T-helper 2 cell treated with Interferon-gamma antibody and Interleukin-4, amounts not matched to agents 5 μg/mL and 100 μg/mL, for 36 hours (primary cell): Measurements from ENCODE around the gene TFAP2E.

Experiments
- DNase-seq: peaks from one replicate; pipeline ENCODE4 v3.0.0; 2021; ENCODE audit warnings: low spot score
- H3K27ac Mint-ChIP-seq: one replicate; pipeline ENCODE4 v1.8.0; 2021; ENCODE audit warnings: mild to moderate bottlenecking, mixed read lengths
- H3K27me3 Mint-ChIP-seq: one replicate; pipeline ENCODE4 v1.8.0; 2021; ENCODE audit warnings: low read depth, mixed read lengths
- H3K36me3 Mint-ChIP-seq: one replicate; pipeline ENCODE4 v1.8.0; 2021; ENCODE audit warnings: low read depth, mixed read lengths
- H3K4me1 Mint-ChIP-seq: one replicate; pipeline ENCODE4 v1.8.0; 2021; ENCODE audit warnings: low read depth, mixed read lengths
- H3K4me3 Mint-ChIP-seq: one replicate; pipeline ENCODE4 v1.8.0; 2022; ENCODE audit warnings: mild to moderate bottlenecking, moderate library complexity, mixed read lengths
- H3K9me3 Mint-ChIP-seq: one replicate; pipeline ENCODE4 v1.8.0; 2021; ENCODE audit warnings: mixed read lengths

The TFAP2E gene

DNA sequence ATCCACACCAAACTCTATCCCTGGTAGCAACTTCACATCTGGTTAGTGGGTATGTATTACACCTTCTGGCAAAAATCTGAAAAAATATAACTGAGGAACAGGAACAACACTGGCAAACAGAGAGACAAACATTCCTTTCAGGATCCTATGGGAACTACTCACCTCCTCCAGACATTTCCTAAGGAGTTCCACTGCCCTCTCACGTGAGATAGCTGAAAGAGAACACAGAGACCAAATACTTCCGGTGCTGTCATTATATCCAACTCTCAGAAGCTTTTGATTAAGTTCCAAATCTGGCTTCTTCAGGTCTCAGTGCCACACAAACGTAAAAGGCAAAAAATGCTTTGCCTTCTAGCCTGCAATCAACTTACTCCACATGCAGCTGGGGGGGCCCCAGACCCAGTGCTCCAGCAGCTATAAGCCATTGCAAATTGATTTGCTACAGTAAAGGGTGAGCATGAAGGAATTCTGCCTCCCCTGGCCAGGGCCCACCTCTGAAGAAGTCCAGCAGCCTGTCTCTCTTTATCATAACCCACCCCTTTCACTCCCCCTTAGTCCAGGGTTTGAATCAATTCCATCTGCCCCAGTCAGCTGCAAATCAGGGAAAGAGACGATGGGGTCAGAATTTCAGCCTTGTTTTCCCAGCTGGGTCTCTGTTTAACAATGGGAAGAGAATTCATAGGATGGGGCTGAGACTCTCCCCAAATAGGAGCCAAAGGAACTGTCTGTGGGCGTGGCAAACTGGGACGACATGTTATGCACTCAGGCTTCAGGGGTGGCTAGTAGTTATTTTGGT is 32.2 kb downstream of the TFAP2E start:
- Mint-ChIP-seq H3K27ac (no peak overlapping the region), H3K9me3 (no peaks in the 10 kb centered on the region), H3K4me3 (no peak overlapping the region), H3K27me3 (no peaks in the 10 kb centered on the region), H3K36me3 (peaks cover 59% of the 10 kb centered on the region), H3K4me1 (peaks cover 15% of the 10 kb centered on the region)
- DNase-seq, result no peak

DNA sequence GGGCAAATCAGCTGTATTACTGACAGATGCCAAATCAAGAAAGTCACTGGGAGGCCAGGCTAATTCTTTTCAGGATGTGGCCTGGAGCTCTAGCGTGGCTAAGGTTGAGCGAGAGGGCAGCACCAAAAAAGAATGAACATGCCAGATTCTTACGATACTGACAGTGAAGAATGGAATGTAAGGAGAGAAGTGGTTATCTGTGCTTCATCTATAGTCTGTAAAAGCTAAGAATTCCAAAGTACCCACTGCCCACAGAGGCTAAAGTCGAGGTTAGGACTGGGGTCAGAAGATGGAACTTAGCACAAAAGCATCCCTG is 32.7 kb downstream of the TFAP2E start:
- Mint-ChIP-seq H3K4me1 (peaks cover 15% of the 10 kb centered on the region), H3K4me3 (no peak overlapping the region), H3K27me3 (no peaks in the 10 kb centered on the region), H3K9me3 (no peaks in the 10 kb centered on the region), H3K36me3 (peaks cover 59% of the 10 kb centered on the region), H3K27ac (no peak overlapping the region)
- DNase-seq, result no peak

DNA sequence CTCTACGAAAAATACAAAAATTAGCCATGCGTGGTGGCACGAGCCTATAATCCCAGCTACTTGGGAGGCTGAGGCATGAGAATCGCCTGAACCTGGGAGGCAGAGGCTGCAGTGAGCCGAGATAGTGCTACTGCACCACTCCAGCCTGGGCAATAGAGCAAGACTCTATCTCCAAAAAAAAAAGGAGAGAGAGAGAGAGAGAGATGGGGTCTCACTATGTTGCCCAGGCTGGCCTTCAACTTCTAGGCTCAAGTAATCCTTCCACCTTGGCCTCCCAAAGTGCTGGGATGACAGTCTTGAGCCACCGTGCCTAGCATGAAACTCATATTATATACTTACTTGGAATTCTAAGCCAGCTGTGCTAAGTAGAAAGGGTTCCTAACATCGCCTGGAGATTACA is 38.5 kb downstream of the TFAP2E start:
- peaks cover 35% of the 10 kb centered on the region for H3K36me3 Mint-ChIP-seq
- no peak overlapping the region for H3K27ac Mint-ChIP-seq
- H3K27me3 Mint-ChIP-seq, result no peaks in the 10 kb centered on the region
- no peaks in the 10 kb centered on the region for H3K9me3 Mint-ChIP-seq
- no peak overlapping the region for H3K4me3 Mint-ChIP-seq
- H3K4me1 Mint-ChIP-seq, result peaks cover 5% of the 10 kb centered on the region
- DNase-seq, result no peak

GRCh38 chr1:35615440-35615839 is 42.3 kb downstream of the TFAP2E start:
- Mint-ChIP-seq H3K36me3 (peaks cover 25% of the 10 kb centered on the region), H3K27me3 (no peaks in the 10 kb centered on the region), H3K4me1 (peaks cover 6% of the 10 kb centered on the region), H3K27ac (no peak overlapping the region), H3K9me3 (no peaks in the 10 kb centered on the region), H3K4me3 (no peak overlapping the region)
- no peak for DNase-seq

- peaks cover 36% of the 10 kb centered on the region for H3K36me3 Mint-ChIP-seq
- no peaks in the 10 kb centered on the region for H3K27me3 Mint-ChIP-seq
- DNase-seq, result no peak
- H3K4me3 Mint-ChIP-seq, result no peak overlapping the region
- H3K4me1 Mint-ChIP-seq, result peaks cover 6% of the 10 kb centered on the region
- H3K27ac Mint-ChIP-seq, result no peak overlapping the region
- H3K9me3 Mint-ChIP-seq, result no peaks in the 10 kb centered on the region
Measured at GRCh38 chr1:35619237-35620121, 46.4 kb downstream of the TFAP2E start.

DNA sequence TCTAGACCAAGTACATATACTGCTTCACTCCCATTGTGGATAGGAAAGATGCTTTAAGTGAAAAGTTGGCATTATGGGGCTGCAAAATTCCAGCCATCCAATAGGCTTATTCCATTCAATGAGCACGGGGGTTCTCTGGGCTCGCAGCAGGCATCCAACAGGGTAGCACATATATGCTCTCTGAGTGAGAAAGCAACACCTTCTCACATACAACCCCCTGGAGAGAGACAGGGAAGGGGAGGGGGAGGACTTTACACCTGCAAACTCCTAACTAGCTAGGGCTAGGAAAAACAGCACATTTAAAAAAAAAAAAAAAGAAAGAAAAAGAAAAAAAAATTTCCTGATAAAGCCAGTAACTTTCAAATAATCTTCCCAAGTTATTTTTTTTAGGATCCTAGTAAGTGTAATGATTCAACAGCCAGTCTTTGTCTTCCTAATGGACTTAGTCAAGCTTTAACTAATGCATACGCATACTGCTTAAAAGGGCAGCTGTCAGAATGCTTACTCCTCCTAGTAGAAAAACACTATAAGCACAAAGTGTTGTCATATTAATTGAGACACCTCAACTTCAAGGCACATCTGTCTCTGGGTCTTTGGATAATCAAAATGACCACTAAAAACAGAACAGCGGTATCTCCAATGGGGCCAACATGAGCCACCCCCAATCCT is 49.5 kb downstream of the TFAP2E start:
- H3K36me3 Mint-ChIP-seq, result peaks cover 33% of the 10 kb centered on the region
- no peak overlapping the region for H3K4me3 Mint-ChIP-seq
- peaks cover 5% of the 10 kb centered on the region for H3K4me1 Mint-ChIP-seq
- no peak for DNase-seq
- no peaks in the 10 kb centered on the region for H3K27me3 Mint-ChIP-seq
- H3K27ac Mint-ChIP-seq, result no peak overlapping the region
- no peaks in the 10 kb centered on the region for H3K9me3 Mint-ChIP-seq

DNA sequence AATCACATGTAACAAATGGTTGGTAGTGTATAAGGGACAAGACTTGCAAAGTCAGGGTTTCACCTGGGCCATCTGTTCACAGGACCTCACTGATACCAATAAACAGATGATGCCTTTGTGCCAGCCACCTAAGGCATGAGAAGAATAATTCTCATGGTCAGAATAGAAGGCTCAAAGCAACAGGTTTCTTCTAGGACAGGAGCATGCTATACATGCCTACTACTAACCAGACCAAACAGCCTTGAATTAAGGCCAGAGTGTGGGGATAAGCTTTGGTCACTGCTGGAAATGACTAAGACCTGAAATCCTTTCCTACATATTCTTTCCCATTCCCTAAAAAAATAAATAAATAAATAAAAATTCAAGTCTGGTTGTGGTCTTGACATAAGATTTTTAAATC is 50.7 kb downstream of the TFAP2E start:
- H3K27me3 Mint-ChIP-seq, result no peaks in the 10 kb centered on the region
- H3K4me1 Mint-ChIP-seq, result peaks cover 4% of the 10 kb centered on the region
- no peak overlapping the region for H3K4me3 Mint-ChIP-seq
- DNase-seq, result no peak
- no peak overlapping the region for H3K27ac Mint-ChIP-seq
- no peaks in the 10 kb centered on the region for H3K9me3 Mint-ChIP-seq
- peaks cover 32% of the 10 kb centered on the region for H3K36me3 Mint-ChIP-seq

DNA sequence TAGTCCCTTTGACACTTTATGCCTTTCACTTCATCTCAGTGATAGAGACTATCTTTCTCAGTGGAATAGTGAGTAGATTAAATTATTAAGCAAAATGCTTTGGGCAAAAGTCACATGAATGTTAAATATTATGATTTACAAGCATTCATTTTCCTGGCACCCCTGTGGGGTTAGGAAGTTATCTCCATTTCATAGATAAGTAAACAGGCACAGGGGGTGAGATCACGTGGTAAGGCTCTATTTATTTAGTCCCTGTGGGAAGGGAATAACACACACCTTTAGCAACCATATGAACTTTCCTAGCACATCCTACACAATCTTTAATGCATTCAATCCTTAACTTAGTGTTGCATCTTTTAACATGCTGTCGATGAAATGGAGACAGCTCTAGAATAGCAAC is 55.9 kb downstream of the TFAP2E start:
- Mint-ChIP-seq H3K9me3 (no peaks in the 10 kb centered on the region), H3K36me3 (peaks cover 46% of the 10 kb centered on the region), H3K4me1 (peaks cover 7% of the 10 kb centered on the region), H3K27ac (no peak overlapping the region), H3K4me3 (no peak overlapping the region), H3K27me3 (no peaks in the 10 kb centered on the region)
- no peak for DNase-seq

DNA sequence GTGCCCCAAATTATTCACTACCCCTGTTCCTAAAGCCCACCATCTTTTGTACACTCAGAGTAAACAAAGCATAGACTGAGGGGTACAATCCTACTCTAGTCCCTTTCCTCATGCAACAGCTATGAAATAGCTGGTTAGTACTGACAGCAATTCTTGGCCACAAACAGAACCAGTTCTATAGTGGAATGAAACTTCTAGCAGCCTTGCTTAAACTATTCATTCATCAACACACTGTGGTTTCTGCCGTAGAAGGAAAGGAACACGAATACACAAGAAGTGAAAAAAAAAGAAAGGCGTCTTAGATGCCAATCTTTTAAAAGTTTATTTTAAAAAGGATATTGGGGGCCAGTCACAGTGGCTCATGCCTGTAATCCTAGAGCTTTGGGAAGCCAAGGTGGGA is 58.3 kb downstream of the TFAP2E start:
- no peak for DNase-seq
- H3K4me3 Mint-ChIP-seq, result no peak overlapping the region
- no peak overlapping the region for H3K27ac Mint-ChIP-seq
- peaks cover 52% of the 10 kb centered on the region for H3K36me3 Mint-ChIP-seq
- H3K9me3 Mint-ChIP-seq, result no peaks in the 10 kb centered on the region
- H3K27me3 Mint-ChIP-seq, result no peaks in the 10 kb centered on the region
- H3K4me1 Mint-ChIP-seq, result peaks cover 13% of the 10 kb centered on the region

- Mint-ChIP-seq H3K36me3 (peaks cover 54% of the 10 kb centered on the region), H3K9me3 (no peaks in the 10 kb centered on the region), H3K4me3 (no peak overlapping the region), H3K27me3 (no peaks in the 10 kb centered on the region), H3K27ac (no peak overlapping the region), H3K4me1 (peaks cover 28% of the 10 kb centered on the region)
- no peak for DNase-seq
Measured at GRCh38 chr1:35633547-35633946, 60.4 kb downstream of the TFAP2E start.

DNA sequence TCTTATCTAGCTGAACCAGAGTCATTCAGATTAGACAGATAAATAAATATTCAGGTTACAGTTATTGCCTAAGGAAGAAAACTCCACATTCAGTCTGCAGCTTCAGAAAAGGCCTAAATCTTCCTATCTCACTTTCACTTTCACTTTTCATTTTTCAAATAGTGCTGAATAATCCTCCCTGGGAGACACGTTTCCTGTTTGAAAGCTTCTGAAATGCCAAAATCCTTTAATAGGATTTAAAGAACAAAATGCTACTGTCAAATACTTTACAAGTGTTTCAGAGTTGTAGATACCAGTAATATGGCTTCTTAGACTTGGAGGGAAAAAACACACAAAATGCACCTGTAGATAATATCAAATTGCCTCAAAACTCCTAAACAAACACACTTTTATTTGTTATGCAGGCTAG is 64.3 kb downstream of the TFAP2E start:
- Mint-ChIP-seq H3K36me3 (peaks cover 36% of the 10 kb centered on the region), H3K4me3 (peak overlapping the region; percentile 86), H3K27me3 (peaks cover 2% of the 10 kb centered on the region), H3K4me1 (peaks cover 42% of the 10 kb centered on the region), H3K27ac (peak overlapping the region; percentile 94), H3K9me3 (no peaks in the 10 kb centered on the region)
- DNase-seq, result no peak

- Mint-ChIP-seq H3K36me3 (peaks cover 21% of the 10 kb centered on the region), H3K27ac (peak overlapping the region; percentile 99), H3K9me3 (no peaks in the 10 kb centered on the region), H3K4me3 (peak overlapping the region; percentile 98), H3K4me1 (peaks cover 38% of the 10 kb centered on the region), H3K27me3 (peaks cover 24% of the 10 kb centered on the region)
- no peak for DNase-seq
Measured at GRCh38 chr1:35640380-35641232, 67.5 kb downstream of the TFAP2E start.

GRCh38 chr1:35641233-35641866 is 68.2 kb downstream of the TFAP2E start, which contains the start of gene PSMB2:
Gene PSMB2, minus strand, starts transcription at chr1:35641526. Its CDS starts 94 bp downstream, at chr1:35641432.
- H3K4me3 Mint-ChIP-seq, result peak within 1 kb of the TSS; percentile 98
- peaks cover 34% of the 10 kb centered on the region for H3K4me1 Mint-ChIP-seq
- peaks cover 15% of the 10 kb centered on the region for H3K36me3 Mint-ChIP-seq
- peaks cover 31% of the 10 kb centered on the region for H3K27me3 Mint-ChIP-seq
- peak; percentile 96 for DNase-seq
- peak within 1 kb of the TSS; percentile 99 for H3K27ac Mint-ChIP-seq
- no peaks in the 10 kb centered on the region for H3K9me3 Mint-ChIP-seq
